ENCODE results near the gene ELAVL3.
"Not testable (repeated sequence)": the region's sequence is repeated elsewhere in the genome, so short reads cannot be mapped to it uniquely, and the experiment has no call there.

ELAVL3 gene

GRCh38 chr19:11475343-11475742 lies 5.5 kb downstream of the ELAVL3 start:
- H3K4me3 ChIP-seq (ENCODE audit: low read length in 2 of 2); H3K4me1 ChIP-seq (ENCODE audit: control insufficient read depth, insufficient read depth, low read length); H3K27ac ChIP-seq (ENCODE audit: low read length); H3K9ac ChIP-seq (ENCODE audit: low read length in 2 of 2); H3K36me3 ChIP-seq (ENCODE audit: control insufficient read depth in 2 of 2, insufficient read depth in 2 of 2, low read length in 2 of 2); H3K9me3 ChIP-seq (ENCODE audit: control insufficient read depth in 2 of 2, low read length in 2 of 2): not testable (repeated sequence)
- H3K27me3 ChIP-seq (ENCODE audit: control insufficient read depth in 1 of 2, insufficient read depth in 2 of 2, low read length in 2 of 2): peaks cover 2 to 11% of the 10 kb centered on the region in 2 donors

GRCh38 chr19:11473725-11474124 lies 7.1 kb downstream of the ELAVL3 start:
- Histone ChIP-seq H3K9me3 (ENCODE audit: control insufficient read depth in 2 of 2, low read length in 2 of 2) (no peaks in the 10 kb centered on the region), H3K4me3 (ENCODE audit: low read length in 2 of 2) (no peak overlapping the region), H3K27ac (ENCODE audit: low read length) (no peak overlapping the region), H3K9ac (ENCODE audit: low read length in 2 of 2) (no peak overlapping the region), H3K4me1 (ENCODE audit: control insufficient read depth, insufficient read depth, low read length) (no peaks in the 10 kb centered on the region), H3K27me3 (ENCODE audit: control insufficient read depth in 1 of 2, insufficient read depth in 2 of 2, low read length in 2 of 2) (peaks cover 0 to 2% of the 10 kb centered on the region in 2 donors), H3K36me3 (ENCODE audit: control insufficient read depth in 2 of 2, insufficient read depth in 2 of 2, low read length in 2 of 2) (no peaks in the 10 kb centered on the region)

- H3K27ac ChIP-seq (ENCODE audit: low read length): not testable (repeated sequence)
These were observed 12.5 kb downstream of the ELAVL3 start for GRCh38 chr19:11468266-11468845.

GRCh38 chr19:11465600-11465999 lies 15.2 kb downstream of the ELAVL3 start:
- H3K9me3 ChIP-seq (ENCODE audit: control insufficient read depth in 2 of 2, low read length in 2 of 2): no peaks in the 10 kb centered on the region
- no peak overlapping the region for H3K27ac ChIP-seq (ENCODE audit: low read length)
- H3K4me1 ChIP-seq (ENCODE audit: control insufficient read depth, insufficient read depth, low read length): no peaks in the 10 kb centered on the region
- H3K4me3 ChIP-seq (ENCODE audit: low read length in 2 of 2): no peak overlapping the region
- H3K9ac ChIP-seq (ENCODE audit: low read length in 2 of 2): no peak overlapping the region
- no peaks in the 10 kb centered on the region for H3K36me3 ChIP-seq (ENCODE audit: control insufficient read depth in 2 of 2, insufficient read depth in 2 of 2, low read length in 2 of 2)
- H3K27me3 ChIP-seq (ENCODE audit: control insufficient read depth in 1 of 2, insufficient read depth in 2 of 2, low read length in 2 of 2): peaks cover 0 to 6% of the 10 kb centered on the region in 2 donors

More at GRCh38 chr19:11468266-11468845, 12.5 kb downstream of the ELAVL3 start:
- not testable (repeated sequence) for H3K9me3 ChIP-seq (ENCODE audit: control insufficient read depth in 2 of 2, low read length in 2 of 2); H3K9ac ChIP-seq (ENCODE audit: low read length in 2 of 2); H3K4me3 ChIP-seq (ENCODE audit: low read length in 2 of 2); H3K4me1 ChIP-seq (ENCODE audit: control insufficient read depth, insufficient read depth, low read length); H3K36me3 ChIP-seq (ENCODE audit: control insufficient read depth in 2 of 2, insufficient read depth in 2 of 2, low read length in 2 of 2); H3K27me3 ChIP-seq (ENCODE audit: control insufficient read depth in 1 of 2, insufficient read depth in 2 of 2, low read length in 2 of 2)

GRCh38 chr19:11464333-11465265 lies 16.2 kb downstream of the ELAVL3 start:
- Histone ChIP-seq H3K9ac (ENCODE audit: low read length in 2 of 2) (no peak overlapping the region), H3K27ac (ENCODE audit: low read length) (no peak overlapping the region), H3K4me1 (ENCODE audit: control insufficient read depth, insufficient read depth, low read length) (no peaks in the 10 kb centered on the region), H3K27me3 (ENCODE audit: control insufficient read depth in 1 of 2, insufficient read depth in 2 of 2, low read length in 2 of 2) (peaks cover 5 to 11% of the 10 kb centered on the region in 2 donors), H3K4me3 (ENCODE audit: low read length in 2 of 2) (no peak overlapping the region), H3K36me3 (ENCODE audit: control insufficient read depth in 2 of 2, insufficient read depth in 2 of 2, low read length in 2 of 2) (no peaks in the 10 kb centered on the region), H3K9me3 (ENCODE audit: control insufficient read depth in 2 of 2, low read length in 2 of 2) (no peaks in the 10 kb centered on the region)

- Histone ChIP-seq H3K36me3 (ENCODE audit: control insufficient read depth in 2 of 2, insufficient read depth in 2 of 2, low read length in 2 of 2) (no peaks in the 10 kb centered on the region), H3K4me3 (ENCODE audit: low read length in 2 of 2) (no peak overlapping the region), H3K27ac (ENCODE audit: low read length) (no peak overlapping the region), H3K9me3 (ENCODE audit: control insufficient read depth in 2 of 2, low read length in 2 of 2) (no peaks in the 10 kb centered on the region), H3K4me1 (ENCODE audit: control insufficient read depth, insufficient read depth, low read length) (no peaks in the 10 kb centered on the region), H3K27me3 (ENCODE audit: control insufficient read depth in 1 of 2, insufficient read depth in 2 of 2, low read length in 2 of 2) (peaks cover 5 to 12% of the 10 kb centered on the region in 2 donors), H3K9ac (ENCODE audit: low read length in 2 of 2) (no peak overlapping the region)
These were observed 17.5 kb downstream of the ELAVL3 start for GRCh38 chr19:11463391-11463790.

GRCh38 chr19:11461453-11461852 lies 19.4 kb downstream of the ELAVL3 start:
- no peaks in the 10 kb centered on the region for H3K36me3 ChIP-seq (ENCODE audit: control insufficient read depth in 2 of 2, insufficient read depth in 2 of 2, low read length in 2 of 2)
- H3K9me3 ChIP-seq (ENCODE audit: control insufficient read depth in 2 of 2, low read length in 2 of 2): no peaks in the 10 kb centered on the region
- no peak overlapping the region for H3K4me3 ChIP-seq (ENCODE audit: low read length in 2 of 2)

GRCh38 chr19:11460207-11460606 lies 20.6 kb downstream of the ELAVL3 start:
- Histone ChIP-seq H3K9me3 (ENCODE audit: control insufficient read depth in 2 of 2, low read length in 2 of 2) (no peaks in the 10 kb centered on the region), H3K27me3 (ENCODE audit: control insufficient read depth in 1 of 2, insufficient read depth in 2 of 2, low read length in 2 of 2) (peaks cover 5 to 10% of the 10 kb centered on the region in 2 donors), H3K4me3 (ENCODE audit: low read length in 2 of 2) (no peak overlapping the region), H3K4me1 (ENCODE audit: control insufficient read depth, insufficient read depth, low read length) (no peaks in the 10 kb centered on the region), H3K9ac (ENCODE audit: low read length in 2 of 2) (no peak overlapping the region), H3K27ac (ENCODE audit: low read length) (no peak overlapping the region), H3K36me3 (ENCODE audit: control insufficient read depth in 2 of 2, insufficient read depth in 2 of 2, low read length in 2 of 2) (no peaks in the 10 kb centered on the region)

More at GRCh38 chr19:11461453-11461852, 19.4 kb downstream of the ELAVL3 start:
- no peaks in the 10 kb centered on the region for H3K4me1 ChIP-seq (ENCODE audit: control insufficient read depth, insufficient read depth, low read length)
- no peak overlapping the region for H3K9ac ChIP-seq (ENCODE audit: low read length in 2 of 2)
- H3K27me3 ChIP-seq (ENCODE audit: control insufficient read depth in 1 of 2, insufficient read depth in 2 of 2, low read length in 2 of 2): peaks cover 5 to 14% of the 10 kb centered on the region in 2 donors
- H3K27ac ChIP-seq (ENCODE audit: low read length): no peak overlapping the region

- H3K9me3 ChIP-seq (ENCODE audit: control insufficient read depth in 2 of 2, low read length in 2 of 2); H3K36me3 ChIP-seq (ENCODE audit: control insufficient read depth in 2 of 2, insufficient read depth in 2 of 2, low read length in 2 of 2); H3K27me3 ChIP-seq (ENCODE audit: control insufficient read depth in 1 of 2, insufficient read depth in 2 of 2, low read length in 2 of 2); H3K9ac ChIP-seq (ENCODE audit: low read length in 2 of 2); H3K4me3 ChIP-seq (ENCODE audit: low read length in 2 of 2); H3K4me1 ChIP-seq (ENCODE audit: control insufficient read depth, insufficient read depth, low read length); H3K27ac ChIP-seq (ENCODE audit: low read length): not testable (repeated sequence)
These were observed 21.9 kb downstream of the ELAVL3 start for GRCh38 chr19:11458912-11459311.

GRCh38 chr19:11458236-11458900 lies 22.5 kb downstream of the ELAVL3 start:
- Histone ChIP-seq H3K4me1 (ENCODE audit: control insufficient read depth, insufficient read depth, low read length) (no peaks in the 10 kb centered on the region), H3K9me3 (ENCODE audit: control insufficient read depth in 2 of 2, low read length in 2 of 2) (no peaks in the 10 kb centered on the region), H3K36me3 (ENCODE audit: control insufficient read depth in 2 of 2, insufficient read depth in 2 of 2, low read length in 2 of 2) (no peaks in the 10 kb centered on the region), H3K27ac (ENCODE audit: low read length) (no peak overlapping the region), H3K9ac (ENCODE audit: low read length in 2 of 2) (no peak overlapping the region), H3K27me3 (ENCODE audit: control insufficient read depth in 1 of 2, insufficient read depth in 2 of 2, low read length in 2 of 2) (peaks cover 5 to 8% of the 10 kb centered on the region in 2 donors), H3K4me3 (ENCODE audit: low read length in 2 of 2) (no peak overlapping the region)

Measured in stomach smooth muscle (tissue), 2 donors.